ENCODE measurements around the gene FEN1.

FEN1 gene

DNA sequence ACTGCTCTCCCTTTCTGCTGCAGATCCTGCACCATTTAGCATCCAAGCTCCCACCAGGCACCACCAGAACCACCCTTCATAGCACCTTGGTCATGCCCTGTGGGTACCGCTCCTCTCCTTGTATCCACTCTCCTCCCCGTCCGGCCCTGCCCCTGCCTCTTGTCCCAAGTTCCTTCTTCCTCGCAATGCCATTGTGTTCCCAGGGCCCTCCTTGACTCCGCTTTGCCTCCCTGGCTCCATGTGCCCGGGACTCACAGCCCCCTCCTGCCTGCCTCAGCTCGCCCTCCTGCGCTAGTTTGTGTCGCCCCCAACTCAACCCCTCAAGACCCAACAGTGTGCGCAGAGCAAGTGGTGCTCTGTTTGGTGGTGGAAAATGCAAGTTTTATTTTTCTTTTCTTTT, 46.2 kb downstream of the FEN1 start:
- TF ChIP-seq, protein P1, sequence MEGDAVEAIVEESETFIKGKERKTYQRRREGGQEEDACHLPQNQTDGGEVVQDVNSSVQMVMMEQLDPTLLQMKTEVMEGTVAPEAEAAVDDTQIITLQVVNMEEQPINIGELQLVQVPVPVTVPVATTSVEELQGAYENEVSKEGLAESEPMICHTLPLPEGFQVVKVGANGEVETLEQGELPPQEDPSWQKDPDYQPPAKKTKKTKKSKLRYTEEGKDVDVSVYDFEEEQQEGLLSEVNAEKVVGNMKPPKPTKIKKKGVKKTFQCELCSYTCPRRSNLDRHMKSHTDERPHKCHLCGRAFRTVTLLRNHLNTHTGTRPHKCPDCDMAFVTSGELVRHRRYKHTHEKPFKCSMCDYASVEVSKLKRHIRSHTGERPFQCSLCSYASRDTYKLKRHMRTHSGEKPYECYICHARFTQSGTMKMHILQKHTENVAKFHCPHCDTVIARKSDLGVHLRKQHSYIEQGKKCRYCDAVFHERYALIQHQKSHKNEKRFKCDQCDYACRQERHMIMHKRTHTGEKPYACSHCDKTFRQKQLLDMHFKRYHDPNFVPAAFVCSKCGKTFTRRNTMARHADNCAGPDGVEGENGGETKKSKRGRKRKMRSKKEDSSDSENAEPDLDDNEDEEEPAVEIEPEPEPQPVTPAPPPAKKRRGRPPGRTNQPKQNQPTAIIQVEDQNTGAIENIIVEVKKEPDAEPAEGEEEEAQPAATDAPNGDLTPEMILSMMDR (IDR thresholded peaks at IDR 0.05) = no peak
- no peak overlapping the region for H3K4me3 ChIP-seq
- no peak for DNase-seq (ENCODE audit: low spot score)
- no peak overlapping the region for H3K27ac ChIP-seq

DNA sequence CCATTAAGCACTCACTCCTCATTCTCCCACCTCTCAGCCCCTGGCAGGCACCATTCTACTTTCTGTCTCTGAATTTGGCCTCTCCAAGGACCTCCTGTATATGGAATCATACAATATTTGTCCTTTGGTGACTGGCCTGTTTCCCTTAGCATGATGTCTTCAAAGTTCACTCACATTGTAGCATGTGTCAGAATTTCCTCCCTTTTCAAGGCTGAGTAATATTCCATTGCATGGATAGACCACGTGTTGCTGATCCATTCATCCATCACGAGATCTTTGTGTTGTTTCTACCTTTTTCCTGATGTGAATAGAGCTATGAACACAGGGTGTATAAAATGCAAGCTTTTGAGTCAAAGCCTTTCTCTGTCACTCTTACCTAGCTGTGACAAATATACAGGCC, 47.0 kb downstream of the FEN1 start:
- no peak for DNase-seq (ENCODE audit: low spot score)
- TF ChIP-seq, protein P1 (IDR thresholded peaks at IDR 0.05) = no peak
- Histone ChIP-seq H3K27ac (no peak overlapping the region), H3K4me3 (no peak overlapping the region)

DNA sequence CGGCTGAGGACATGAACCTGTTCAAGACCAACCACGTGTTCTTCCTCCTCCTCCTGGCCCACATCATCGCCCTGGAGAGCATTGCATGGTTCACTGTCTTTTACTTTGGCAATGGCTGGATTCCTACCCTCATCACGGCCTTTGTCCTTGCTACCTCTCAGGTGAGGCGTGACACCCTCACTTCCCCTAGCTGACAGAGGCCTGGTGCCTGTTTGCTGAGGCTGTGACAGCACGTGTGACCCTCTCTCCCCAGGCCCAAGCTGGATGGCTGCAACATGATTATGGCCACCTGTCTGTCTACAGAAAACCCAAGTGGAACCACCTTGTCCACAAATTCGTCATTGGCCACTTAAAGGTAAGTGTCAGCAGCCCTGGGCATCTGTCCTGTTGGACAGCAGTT, 47.7 kb downstream of the FEN1 start:
- TF ChIP-seq, protein P1 (IDR thresholded peaks at IDR 0.05) = no peak
- DNase-seq (ENCODE audit: low spot score) = no peak
- H3K4me3 ChIP-seq = no peak overlapping the region
- H3K27ac ChIP-seq = no peak overlapping the region

DNA sequence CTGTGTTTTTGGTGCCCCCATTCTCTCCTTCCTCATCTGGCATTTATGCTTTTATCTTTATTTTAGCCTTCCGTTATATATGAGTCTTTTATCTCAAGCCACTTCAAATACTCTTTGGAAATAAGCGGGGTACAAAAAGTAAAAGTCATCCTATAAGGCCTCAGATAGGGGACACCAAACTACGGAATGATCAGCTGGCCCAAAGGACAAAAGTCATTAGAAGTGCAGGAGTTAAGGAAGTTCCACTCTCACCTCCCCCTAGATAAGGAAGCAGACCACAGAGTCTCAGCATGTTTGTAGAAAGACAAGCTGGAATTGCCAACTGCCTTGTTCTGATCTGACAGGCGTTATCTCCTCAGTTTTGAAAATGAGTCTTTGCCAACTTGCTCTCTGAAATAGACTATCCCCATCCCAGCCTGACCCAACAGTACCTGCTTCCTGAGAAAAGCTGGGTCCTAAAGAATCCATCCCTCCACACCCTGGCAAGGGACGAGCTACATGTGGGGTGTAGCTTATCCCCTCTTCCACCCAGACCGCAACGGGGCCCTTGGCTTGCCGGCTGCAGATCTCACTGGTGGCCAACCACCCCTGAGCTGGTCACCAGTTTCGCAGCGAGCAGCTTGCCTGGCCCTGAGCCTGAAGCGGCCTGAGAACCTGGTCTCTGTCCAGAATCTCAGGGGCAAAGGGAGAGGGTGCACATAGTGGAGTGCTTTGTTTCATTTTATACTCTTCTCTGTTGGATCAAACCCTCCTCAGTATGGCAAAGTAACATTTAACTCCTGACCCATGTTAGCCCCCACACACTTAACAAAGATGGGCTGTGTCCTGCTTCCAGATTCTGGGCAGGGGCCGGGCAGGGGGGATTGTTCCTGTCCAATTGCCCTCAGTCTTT, 49.2 kb downstream of the FEN1 start:
- DNase-seq (ENCODE audit: low spot score) = no peak

DNA sequence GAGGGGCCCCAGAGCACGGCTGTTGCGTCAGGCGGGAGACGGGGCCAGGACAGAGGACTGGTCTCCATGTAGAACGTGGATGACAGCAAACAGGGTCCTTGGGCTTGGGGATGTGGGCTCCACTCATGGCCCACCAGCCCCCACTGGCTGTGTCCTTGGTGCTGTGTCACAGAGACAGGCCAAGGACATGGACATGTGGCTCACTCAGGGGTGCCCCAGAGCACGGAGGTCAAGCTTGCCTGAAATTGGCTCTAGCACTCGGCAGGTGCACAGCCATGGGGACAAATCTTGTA, 49.8 kb downstream of the FEN1 start:
- no peak overlapping the region for H3K4me3 ChIP-seq
- no peak for DNase-seq (ENCODE audit: low spot score)
- TF ChIP-seq, protein P1 (IDR thresholded peaks at IDR 0.05) = no peak
- peak overlapping the region in 1 of 2 donors; percentile 9 for H3K27ac ChIP-seq

More for the DNA sequence above, 49.2 kb downstream of the FEN1 start:
- Histone ChIP-seq H3K27ac (peak overlapping the region in 1 of 2 donors; percentile 9), H3K4me3 (no peak overlapping the region)
- TF ChIP-seq, protein P1 (IDR thresholded peaks at IDR 0.05) = no peak

GRCh38 chr11:61844909-61845565, 52.3 kb downstream of the FEN1 start:
- H3K27ac ChIP-seq = no peak overlapping the region

More at GRCh38 chr11:61844909-61845565, 52.3 kb downstream of the FEN1 start:
- TF ChIP-seq, protein P1 (IDR thresholded peaks at IDR 0.05) = no peak
- H3K4me3 ChIP-seq = no peak overlapping the region
- no peak for DNase-seq (ENCODE audit: low spot score)

All from coronary artery (tissue), 2 donors.